OCI-LY7 (cell line): Measurements from ENCODE around the gene LRRC8D. TPM values are rescaled to one million over a fixed set of nuclear protein-coding genes. Genes with fewer than 3 reads are reported as not detected.

Source experiments
- BruUV-seq: library from RNA; stranded (reverse); fragments of 400-500 nt; replicated peaks from 2 replicates; lab custom pipeline; 2021; lab: Mats Ljungman, UMichigan
- CTCF ChIA-PET: fragments of 300-600 bp; sonication (Branson Sonifier 250); formaldehyde crosslinking; loops from one replicate; lab custom pipeline; 2022; ENCODE audit warnings: antibody characterized with exemption; ENCODE audit not compliant: unreplicated experiment; lab: Charles Lee
- POLR2A ChIA-PET: fragments of 300-600 bp; sonication (Branson Sonifier 250); formaldehyde crosslinking; loops from one replicate; lab custom pipeline; 2022; ENCODE audit warnings: antibody characterized with exemption; lab: Charles Lee
- DNase-seq: peaks from one replicate; pipeline ENCODE4 v3.0.0-alpha.2; 2015; ENCODE audit warnings: low spot score
- H2AFZ ChIP-seq: fragments of 200-600 bp; sonication (generic), shearing (Covaris generic); 2 replicates; pipeline ENCODE4 v1.6.1; 2014; ENCODE audit warnings: mild to moderate bottlenecking, antibody characterized with exemption, low read length, moderate library complexity
- H3K27ac ChIP-seq: fragments of 200-600 bp; sonication (generic); 2 replicates; pipeline ENCODE4 v1.5.1; 2014; ENCODE audit warnings: mixed run types, low read depth, mild to moderate bottlenecking, moderate library complexity, low read length, inconsistent platforms; ENCODE audit not compliant: poor library complexity, severe bottlenecking
- H3K36me3 ChIP-seq: fragments of 200-600 bp; sonication (generic); 2 replicates; pipeline ENCODE4 v1.6.1; 2014; ENCODE audit warnings: mild to moderate bottlenecking, antibody characterized with exemption, low read length, moderate library complexity, mixed read lengths; ENCODE audit not compliant: insufficient read depth
- H3K4me1 ChIP-seq: fragments of 200-600 bp; sonication (generic); 2 replicates; pipeline ENCODE4 v1.5.1; 2014; ENCODE audit warnings: mild to moderate bottlenecking, low read length; ENCODE audit not compliant: insufficient read depth, poor library complexity, severe bottlenecking
- H3K4me2 ChIP-seq: fragments of 200-600 bp; sonication (generic); 2 replicates; pipeline ENCODE4 v1.6.1; 2014; ENCODE audit warnings: mild to moderate bottlenecking, low read length
- H3K4me3 ChIP-seq: fragments of 200-600 bp; sonication (generic); 2 replicates; pipeline ENCODE4 v1.5.1; 2014; ENCODE audit warnings: mild to moderate bottlenecking, low read depth, low read length; ENCODE audit not compliant: poor library complexity, severe bottlenecking
- H3K79me2 ChIP-seq: fragments of 200-600 bp; sonication (generic); 2 replicates; pipeline ENCODE4 v1.6.1; 2016; ENCODE audit warnings: low read depth, mild to moderate bottlenecking, low read length, moderate library complexity, mixed read lengths; ENCODE audit not compliant: insufficient read depth
- H3K9me2 ChIP-seq: fragments of 200-600 bp; sonication (generic); 2 replicates; pipeline ENCODE4 v1.6.1; 2016; ENCODE audit warnings: mild to moderate bottlenecking, low read length, mixed read lengths; ENCODE audit not compliant: insufficient read depth
- H3K9me3 ChIP-seq: fragments of 200-600 bp; sonication (generic); 2 replicates; pipeline ENCODE4 v1.6.1; 2014; ENCODE audit warnings: mild to moderate bottlenecking, mixed run types, low read length, mixed read lengths
- H4K20me1 ChIP-seq: fragments of 200-600 bp; sonication (generic); 2 replicates; pipeline ENCODE4 v1.6.1; 2014; ENCODE audit warnings: mild to moderate bottlenecking, antibody characterized with exemption, low read length, moderate library complexity, mixed read lengths; ENCODE audit not compliant: insufficient read depth
- CTCF ChIP-seq: fragments of 200-600 bp; sonication (generic); conservative IDR thresholded peaks from 2 replicates; pipeline ENCODE4 v1.5.1; 2014; ENCODE audit warnings: mild to moderate bottlenecking, antibody characterized with exemption, low read length, moderate library complexity, mixed read lengths
- EZH2phosphoT487 ChIP-seq: fragments of 200-600 bp; sonication (generic); IDR thresholded peaks from 2 replicates; pipeline ENCODE4 v1.6.1; 2018; ENCODE audit warnings: low read depth, borderline replicate concordance, mild to moderate bottlenecking, mixed run types, antibody characterized with exemption, low read length, moderate library complexity, mixed read lengths
- intact Hi-C: fragments of 100-400 bp; cut with micrococcal nuclease; formaldehyde crosslinking; loops from one replicate; pipeline ENCODE4 v1.10.0; 2022; ENCODE audit not compliant: unreplicated experiment
- total RNA-seq, 2 experiments: library from RNA; depleted of rRNA in 1 of 2; stranded (reverse); fragments of >200 nt in 1 of 2; shearing (Covaris generic) in 1 of 2; gene quantifications; 2 replicates each; pipeline ENCODE4 v1.2.3, GENCODE V29; 2014 to 2022

The LRRC8D gene
- total RNA-seq, 2 experiments from 2014 or later, result 23.8 to 37.1 TPM

- no TSS peak for BruUV-seq
- peaks cover 46% of the 10 kb centered on the region for H3K36me3 ChIP-seq
- ChIA-PET POLR2A (interaction anchor here (0.8 to 1.3 kb wide), 3 partner anchors 11 to 141 kb away, joined by 3 to 4 read pairs (median 3); no protein-coding TSS in a partner anchor), CTCF (no interaction called here)
- peaks cover 41% of the 10 kb centered on the region for H3K4me1 ChIP-seq
- peak overlapping the region; percentile 87 for H3K4me3 ChIP-seq
- peak overlapping the region; percentile 100 for H3K4me2 ChIP-seq
- no peak for TF ChIP-seq CTCF
- no peak for TF ChIP-seq EZH2phosphoT487
- H3K27ac ChIP-seq, result peak overlapping the region; percentile 52
- no peak overlapping the region; the same call in 1 of the 2 replicates for H2AFZ ChIP-seq
- no peaks in the 10 kb centered on the region for H4K20me1 ChIP-seq
- intact Hi-C loops, result no loop called here
- DNase-seq, result no peak
- no peaks in the 10 kb centered on the region for H3K9me3 ChIP-seq
- H3K79me2 ChIP-seq, result peaks cover 25% of the 10 kb centered on the region; the same call in 1 of the 2 replicates
- H3K9me2 ChIP-seq, result no peaks in the 10 kb centered on the region
These were observed 24.0 kb downstream of the LRRC8D start for GRCh38 chr1:89844860-89845259.

GRCh38 chr1:89847191-89847729 is 26.4 kb downstream of the LRRC8D start:
- CTCF ChIA-PET, result no interaction called here

More at GRCh38 chr1:89847191-89847729, 26.4 kb downstream of the LRRC8D start:
- peak overlapping the region; percentile 27; the same call in 1 of the 2 replicates for H3K4me2 ChIP-seq
- H3K27ac ChIP-seq, result no peak overlapping the region
- peaks cover 35% of the 10 kb centered on the region; the same call in 1 of the 2 replicates for H3K79me2 ChIP-seq
- POLR2A ChIA-PET, result interaction anchor here (0.8 to 1.4 kb wide), 3 partner anchors 9 to 25 kb away, joined by 3 to 8 read pairs (median 6); no protein-coding TSS in a partner anchor
- intact Hi-C loops, result no loop called here
- TF ChIP-seq EZH2phosphoT487 (no peak), CTCF (no peak)
- BruUV-seq, result no TSS peak
- no peaks in the 10 kb centered on the region for H3K9me3 ChIP-seq
- H3K4me1 ChIP-seq, result peaks cover 39% of the 10 kb centered on the region
- no peak overlapping the region for H3K4me3 ChIP-seq
- peaks cover 63% of the 10 kb centered on the region for H3K36me3 ChIP-seq
- H3K9me2 ChIP-seq, result no peaks in the 10 kb centered on the region
- DNase-seq, result no peak
- H2AFZ ChIP-seq, result no peak overlapping the region
- H4K20me1 ChIP-seq, result no peaks in the 10 kb centered on the region
